ENCODE results near the gene LYZ. TPM values are rescaled to one million over a fixed set of nuclear protein-coding genes. Genes with fewer than 3 reads are reported as not detected.

The LYZ gene
- total RNA-seq, 1 donor from 2014 or later: 1,541 TPM

DNA sequence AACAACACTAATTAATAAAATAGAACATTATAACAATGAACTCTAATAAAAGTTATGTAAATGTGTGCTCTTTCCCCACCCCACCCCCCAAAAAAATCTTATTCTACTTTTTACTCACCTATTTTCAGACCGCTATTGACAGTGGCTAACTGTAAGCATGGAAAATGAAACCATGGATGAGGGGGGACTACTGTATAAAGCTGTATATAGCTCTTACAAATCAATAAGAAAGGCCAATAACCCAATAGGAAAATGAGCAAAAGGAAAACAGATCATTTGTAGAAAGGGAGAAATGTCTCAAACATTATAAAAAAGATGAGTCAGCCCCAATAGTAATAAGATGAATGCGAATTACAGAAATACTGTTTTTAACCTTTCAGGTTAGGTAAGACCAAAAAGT, 38.7 kb downstream of the LYZ start:
- DNase-seq (ENCODE audit: low spot score): no peak

DNA sequence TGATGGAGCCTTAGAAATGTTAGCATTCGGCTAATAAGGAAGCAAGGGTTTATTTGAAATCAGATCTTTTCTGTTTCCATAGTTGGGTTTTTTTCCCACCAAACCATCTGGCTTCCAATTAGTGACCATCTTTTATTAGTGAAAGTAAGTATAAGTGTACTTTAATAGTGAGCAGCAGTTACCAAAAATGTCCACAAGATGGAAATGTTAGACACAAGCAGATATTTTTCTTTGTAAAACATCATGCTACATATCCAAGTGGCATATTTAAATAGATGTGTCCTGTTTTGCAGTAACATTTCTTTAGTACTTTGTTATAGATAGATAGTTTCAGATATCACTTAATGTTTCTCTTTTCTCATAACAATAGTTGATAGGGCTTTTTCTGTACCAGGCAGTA, 40.2 kb downstream of the LYZ start:
- DNase-seq (ENCODE audit: low spot score): no peak

DNA sequence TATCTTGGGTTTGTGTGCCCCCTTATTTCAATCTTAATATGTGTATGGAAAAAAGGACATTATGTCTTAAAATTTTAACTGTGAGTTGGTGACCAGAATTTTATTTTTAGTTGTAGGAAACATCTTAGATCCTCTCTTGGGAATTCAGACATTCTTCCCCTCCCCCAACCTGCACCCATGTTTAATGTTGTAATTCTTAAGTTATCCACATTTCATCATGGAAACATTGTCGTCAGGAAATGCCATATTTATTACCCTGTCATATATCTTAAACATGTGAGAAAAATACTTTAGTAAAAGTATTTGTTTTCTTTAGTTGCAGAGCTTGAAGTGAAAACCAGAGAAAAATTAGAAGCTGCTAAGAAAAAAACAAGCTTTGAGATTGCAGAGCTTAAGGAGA, 41.6 kb downstream of the LYZ start:
- no peak for DNase-seq (ENCODE audit: low spot score)

DNA sequence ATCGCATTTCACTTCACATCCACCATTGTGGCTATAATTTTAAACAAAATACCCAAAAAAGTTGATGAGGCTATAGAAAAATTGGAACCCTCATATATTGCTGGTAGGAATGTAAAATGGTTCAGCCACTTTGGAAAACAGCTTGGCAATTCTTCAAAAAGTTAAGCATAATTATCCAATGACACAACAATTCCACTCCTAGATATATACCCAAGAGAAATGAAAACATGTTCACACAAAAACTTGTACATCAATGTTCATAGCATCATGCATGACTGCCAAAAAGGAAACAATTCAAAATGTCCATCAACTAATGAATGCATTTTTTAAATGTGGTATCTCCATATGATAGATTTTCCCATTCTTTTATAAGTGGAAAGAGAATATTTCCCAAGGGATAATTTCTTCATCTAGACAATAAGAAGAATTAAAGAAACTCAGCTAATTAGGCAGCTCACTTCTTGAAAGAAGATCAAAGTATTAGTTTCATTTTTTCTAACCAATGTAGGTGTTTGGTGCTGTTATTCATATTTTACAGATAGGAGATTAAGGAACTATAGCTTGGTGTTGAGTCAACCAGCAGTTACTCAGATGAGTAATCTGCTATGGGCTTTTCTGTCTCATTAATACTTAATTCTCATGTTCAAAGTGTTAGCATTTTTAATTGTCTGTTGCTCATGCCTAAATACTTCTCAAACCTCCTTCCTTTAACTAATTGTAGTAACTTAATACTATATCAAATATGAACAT, 44.2 kb downstream of the LYZ start:
- DNase-seq (ENCODE audit: low spot score): no peak

DNA sequence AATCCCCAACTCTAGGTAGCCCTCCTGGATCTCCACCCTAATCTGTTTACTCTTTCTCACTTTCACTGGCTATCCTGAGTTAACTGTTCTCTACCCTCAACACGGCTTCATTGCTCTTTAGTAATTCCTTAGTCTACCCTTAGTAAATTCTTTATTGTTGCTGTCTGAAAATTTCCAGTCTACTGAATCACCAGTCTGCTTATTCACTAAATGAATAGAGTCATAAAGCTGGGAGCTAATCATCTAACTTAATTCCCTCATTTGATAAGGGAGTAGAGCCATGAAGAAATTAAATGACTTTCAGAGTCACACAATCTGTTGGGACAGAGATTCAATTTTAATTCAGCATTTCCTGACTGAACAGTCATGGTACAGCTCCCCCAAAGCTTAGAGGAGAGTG, 47.9 kb downstream of the LYZ start:
- DNase-seq (ENCODE audit: low spot score): no peak

DNA sequence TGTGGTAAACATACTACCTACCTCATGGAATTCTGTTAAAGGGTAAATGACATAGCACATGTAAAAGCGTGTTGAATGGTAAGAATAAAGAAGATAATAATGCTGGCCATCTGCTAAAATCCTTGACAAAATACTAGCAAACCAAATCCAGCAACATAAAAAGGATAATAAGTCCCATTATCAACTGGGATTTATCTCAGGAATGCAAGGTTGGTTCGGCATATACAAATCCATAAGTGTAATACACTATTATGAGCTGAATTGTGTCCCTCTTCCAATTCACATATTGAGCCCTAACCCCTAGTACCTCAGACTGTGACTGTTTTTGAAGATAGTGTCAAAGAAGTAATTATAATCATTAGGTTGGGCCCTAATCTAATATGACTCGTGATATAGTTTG, 48.8 kb downstream of the LYZ start:
- DNase-seq (ENCODE audit: low spot score): no peak

DNA sequence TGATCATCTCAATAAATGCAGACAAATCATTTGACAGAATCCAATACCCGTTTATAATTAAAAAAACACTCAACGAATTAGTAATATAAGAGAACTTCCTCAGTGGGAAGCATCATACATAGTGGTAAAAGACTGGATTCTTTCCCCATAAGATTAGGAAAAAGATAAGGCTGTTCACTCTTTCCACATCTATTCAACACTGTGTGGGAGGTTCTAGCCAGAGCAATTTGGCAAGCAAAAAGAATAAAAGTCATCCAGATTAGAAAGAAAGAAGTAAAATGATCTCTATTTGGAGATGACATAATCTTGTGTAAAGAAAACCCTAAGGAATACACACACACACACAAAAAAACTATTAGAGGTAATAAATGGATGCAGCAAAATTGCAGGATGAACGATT, 49.8 kb downstream of the LYZ start:
- DNase-seq (ENCODE audit: low spot score): no peak

DNA sequence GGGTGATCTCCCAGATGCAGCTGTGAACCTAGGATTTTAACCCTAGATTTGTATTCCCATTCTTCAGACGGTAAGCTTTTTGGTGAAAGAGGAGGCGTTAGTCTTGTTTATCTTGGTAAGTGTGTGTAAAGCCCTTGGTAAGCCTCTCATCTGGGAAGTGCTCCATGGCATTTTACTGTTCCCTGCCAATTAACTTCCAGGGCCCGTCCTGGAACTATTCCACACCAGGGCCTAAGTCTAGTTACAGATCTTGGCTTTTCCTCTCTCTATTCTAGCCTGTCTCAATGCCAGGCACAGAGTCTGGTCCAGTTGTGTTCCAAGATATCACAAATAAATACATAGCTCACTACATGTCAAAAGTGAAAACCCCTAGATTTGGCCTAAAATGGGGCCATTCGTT, 53.8 kb downstream of the LYZ start:
- no peak for DNase-seq (ENCODE audit: low spot score)

Other genes with a start within 250 kb of the LYZ start
- gene CPSF6, start 108.8 kb upstream of the LYZ start, total RNA-seq: 44.7 TPM
- gene YEATS4, start 11.4 kb downstream of the LYZ start, total RNA-seq: 12.7 TPM
- 31.1 TPM for gene FRS2, start 122.0 kb downstream of the LYZ start, total RNA-seq
- gene CCT2, start 237.1 kb downstream of the LYZ start, total RNA-seq: 86.5 TPM